ENCODE data around the gene IQCK. TPM values are rescaled to one million over a fixed set of nuclear protein-coding genes. Genes with fewer than 3 reads are reported as not detected.

The IQCK gene
- total and polyA plus RNA-seq, 2 donors (not counting 1 experiment from before 2014, with no cell fraction given) = 4.6 to 9.9 TPM

DNA sequence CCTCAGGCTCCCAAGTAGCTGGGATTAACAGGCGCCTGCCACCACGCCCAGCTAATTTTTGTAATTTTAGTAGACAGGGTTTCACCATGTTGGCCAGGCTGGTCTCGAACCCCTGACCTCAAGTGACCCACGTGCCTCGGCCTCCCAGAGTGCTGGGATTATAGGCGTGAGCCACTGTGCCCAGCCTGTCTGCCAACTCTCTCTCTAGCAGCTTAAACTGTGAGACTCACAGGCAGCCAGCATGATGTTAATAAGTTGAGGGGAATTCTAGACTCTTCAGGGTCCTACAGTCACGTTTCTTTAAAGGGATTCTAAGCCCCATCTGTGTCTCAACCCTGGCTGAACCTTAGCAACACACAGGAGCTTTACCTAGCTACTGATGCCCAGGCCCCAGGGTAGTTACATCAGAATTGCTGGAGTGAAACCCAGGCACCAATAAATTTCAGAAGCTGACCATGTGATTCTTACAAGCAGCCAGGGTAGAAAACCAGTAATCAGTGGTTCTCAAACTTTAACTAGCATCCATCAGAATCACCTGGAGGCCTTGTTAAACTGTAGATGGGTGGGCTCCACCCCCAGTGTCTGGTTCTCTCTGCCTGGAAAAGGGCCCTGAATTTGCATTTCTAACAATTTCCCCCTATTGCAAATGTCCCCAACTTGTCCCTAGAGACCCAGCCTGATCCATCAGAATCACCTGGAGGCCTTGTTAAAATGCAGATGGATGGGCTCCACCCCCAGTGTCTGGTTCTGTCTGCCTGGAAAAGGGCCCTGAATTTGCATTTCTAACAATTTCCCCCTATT, 135.9 kb downstream of the IQCK start:
- no peaks in the 10 kb centered on the region for H4K20me1 ChIP-seq (ENCODE audit: control insufficient read depth, extremely low read depth, insufficient read depth, low read length)
- H2AFZ ChIP-seq (ENCODE audit: low read length) = no peak overlapping the region
- no peak overlapping the region for H3K4me2 ChIP-seq (ENCODE audit: extremely low read depth, insufficient read depth, low read length)
- no peak for DNase-seq (ENCODE audit: low read depth in 2 of 2)
- H3K4me3 ChIP-seq (replicated peaks in 1 of 4; ENCODE audit: control extremely low read depth in 1 of 4, insufficient read depth in 1 of 4, low read depth in 3 of 4, low read length in 4 of 4) = no peak overlapping the region
- no peaks in the 10 kb centered on the region for H3K36me3 ChIP-seq (ENCODE audit: control insufficient read depth, insufficient read depth, low read length)
- H3K79me2 ChIP-seq (ENCODE audit: control insufficient read depth, insufficient read depth, low read length) = no peaks in the 10 kb centered on the region
- no peak for TF ChIP-seq EZH2 (IDR thresholded peaks at IDR 0.05; ENCODE audit: low read length, missing control alignments)
- TF ChIP-seq, protein P1, sequence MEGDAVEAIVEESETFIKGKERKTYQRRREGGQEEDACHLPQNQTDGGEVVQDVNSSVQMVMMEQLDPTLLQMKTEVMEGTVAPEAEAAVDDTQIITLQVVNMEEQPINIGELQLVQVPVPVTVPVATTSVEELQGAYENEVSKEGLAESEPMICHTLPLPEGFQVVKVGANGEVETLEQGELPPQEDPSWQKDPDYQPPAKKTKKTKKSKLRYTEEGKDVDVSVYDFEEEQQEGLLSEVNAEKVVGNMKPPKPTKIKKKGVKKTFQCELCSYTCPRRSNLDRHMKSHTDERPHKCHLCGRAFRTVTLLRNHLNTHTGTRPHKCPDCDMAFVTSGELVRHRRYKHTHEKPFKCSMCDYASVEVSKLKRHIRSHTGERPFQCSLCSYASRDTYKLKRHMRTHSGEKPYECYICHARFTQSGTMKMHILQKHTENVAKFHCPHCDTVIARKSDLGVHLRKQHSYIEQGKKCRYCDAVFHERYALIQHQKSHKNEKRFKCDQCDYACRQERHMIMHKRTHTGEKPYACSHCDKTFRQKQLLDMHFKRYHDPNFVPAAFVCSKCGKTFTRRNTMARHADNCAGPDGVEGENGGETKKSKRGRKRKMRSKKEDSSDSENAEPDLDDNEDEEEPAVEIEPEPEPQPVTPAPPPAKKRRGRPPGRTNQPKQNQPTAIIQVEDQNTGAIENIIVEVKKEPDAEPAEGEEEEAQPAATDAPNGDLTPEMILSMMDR (conservative IDR thresholded peaks at IDR 0.05 in 1 of 2, IDR thresholded peaks at IDR 0.05 in 1 of 2; ENCODE audit: low read depth in 1 of 2, low read length in 2 of 2) = no peak
- no peak overlapping the region for H3K9ac ChIP-seq (ENCODE audit: insufficient read depth, low read length)
- H3K9me3 ChIP-seq (ENCODE audit: control insufficient read depth, insufficient read depth, low read depth, low read length) = no peaks in the 10 kb centered on the region
- H3K27me3 ChIP-seq (ENCODE audit: control insufficient read depth, insufficient read depth, low read length) = no peaks in the 10 kb centered on the region
- H3K4me1 ChIP-seq (ENCODE audit: control insufficient read depth, extremely low read depth, insufficient read depth, low read length) = no peaks in the 10 kb centered on the region
- H3K27ac ChIP-seq (ENCODE audit: insufficient read depth, low read length) = no peak overlapping the region

DNA sequence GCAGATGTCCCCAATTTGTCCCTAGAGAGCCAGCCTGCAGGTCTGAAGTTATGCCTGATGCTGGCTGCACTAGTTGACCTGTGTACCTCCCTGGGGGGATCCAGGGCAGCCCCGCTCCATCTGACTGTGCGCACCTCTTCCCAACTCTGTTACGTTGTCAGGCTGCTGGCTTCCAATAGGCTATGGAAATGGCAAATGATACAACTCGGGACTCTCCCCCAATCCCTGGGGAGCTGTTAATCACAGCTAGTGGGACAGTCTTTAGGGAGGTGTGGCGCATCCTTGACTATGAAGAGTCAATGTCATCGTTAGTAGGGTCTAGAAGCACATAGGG, 136.4 kb downstream of the IQCK start:
- Histone ChIP-seq H3K4me2 (ENCODE audit: extremely low read depth, insufficient read depth, low read length) (no peak overlapping the region), H3K9me3 (ENCODE audit: control insufficient read depth, insufficient read depth, low read depth, low read length) (no peaks in the 10 kb centered on the region), H3K4me3 (replicated peaks in 1 of 4; ENCODE audit: control extremely low read depth in 1 of 4, insufficient read depth in 1 of 4, low read depth in 3 of 4, low read length in 4 of 4) (no peak overlapping the region), H3K4me1 (ENCODE audit: control insufficient read depth, extremely low read depth, insufficient read depth, low read length) (no peaks in the 10 kb centered on the region), H4K20me1 (ENCODE audit: control insufficient read depth, extremely low read depth, insufficient read depth, low read length) (no peaks in the 10 kb centered on the region), H2AFZ (ENCODE audit: low read length) (no peak overlapping the region), H3K79me2 (ENCODE audit: control insufficient read depth, insufficient read depth, low read length) (no peaks in the 10 kb centered on the region), H3K27ac (ENCODE audit: insufficient read depth, low read length) (no peak overlapping the region), H3K9ac (ENCODE audit: insufficient read depth, low read length) (no peak overlapping the region), H3K27me3 (ENCODE audit: control insufficient read depth, insufficient read depth, low read length) (no peaks in the 10 kb centered on the region), H3K36me3 (ENCODE audit: control insufficient read depth, insufficient read depth, low read length) (no peaks in the 10 kb centered on the region)
- DNase-seq (ENCODE audit: low read depth in 2 of 2) = no peak
- no peak for TF ChIP-seq EZH2 (IDR thresholded peaks at IDR 0.05; ENCODE audit: low read length, missing control alignments)
- TF ChIP-seq, protein P1 (conservative IDR thresholded peaks at IDR 0.05 in 1 of 2, IDR thresholded peaks at IDR 0.05 in 1 of 2; ENCODE audit: low read depth in 1 of 2, low read length in 2 of 2) = no peak

DNA sequence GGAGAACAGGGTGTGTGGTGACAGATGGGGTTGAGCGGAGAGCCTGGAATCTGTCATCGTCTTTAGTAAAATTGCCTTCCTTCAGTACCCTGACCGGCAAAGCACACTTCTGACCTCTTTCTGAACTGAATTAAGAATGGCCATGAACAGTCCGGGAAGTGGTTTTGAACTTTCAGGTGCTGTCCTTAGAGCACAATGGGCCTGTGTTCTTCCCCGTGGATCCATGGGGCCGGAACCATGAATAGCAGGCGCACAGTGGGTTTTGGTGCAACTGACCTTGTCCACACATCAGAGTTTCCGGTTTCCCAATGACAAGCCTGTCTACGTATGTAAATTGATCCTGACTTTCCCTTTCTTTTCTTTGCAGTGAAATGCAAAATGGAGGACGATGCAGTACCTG, 138.0 kb downstream of the IQCK start:
- H3K36me3 ChIP-seq (ENCODE audit: control insufficient read depth, insufficient read depth, low read length) = no peaks in the 10 kb centered on the region
- H3K27me3 ChIP-seq (ENCODE audit: control insufficient read depth, insufficient read depth, low read length) = no peaks in the 10 kb centered on the region
- no peaks in the 10 kb centered on the region for H3K79me2 ChIP-seq (ENCODE audit: control insufficient read depth, insufficient read depth, low read length)
- H3K27ac ChIP-seq (ENCODE audit: insufficient read depth, low read length) = no peak overlapping the region
- H3K4me2 ChIP-seq (ENCODE audit: extremely low read depth, insufficient read depth, low read length) = no peak overlapping the region
- no peak overlapping the region for H2AFZ ChIP-seq (ENCODE audit: low read length)
- no peaks in the 10 kb centered on the region for H3K4me1 ChIP-seq (ENCODE audit: control insufficient read depth, extremely low read depth, insufficient read depth, low read length)
- no peaks in the 10 kb centered on the region for H4K20me1 ChIP-seq (ENCODE audit: control insufficient read depth, extremely low read depth, insufficient read depth, low read length)
- no peak overlapping the region for H3K4me3 ChIP-seq (replicated peaks in 1 of 4; ENCODE audit: control extremely low read depth in 1 of 4, insufficient read depth in 1 of 4, low read depth in 3 of 4, low read length in 4 of 4)
- no peak for DNase-seq (ENCODE audit: low read depth in 2 of 2)
- TF ChIP-seq EZH2 (IDR thresholded peaks at IDR 0.05; ENCODE audit: low read length, missing control alignments) = no peak
- TF ChIP-seq, protein P1 (conservative IDR thresholded peaks at IDR 0.05 in 1 of 2, IDR thresholded peaks at IDR 0.05 in 1 of 2; ENCODE audit: low read depth in 1 of 2, low read length in 2 of 2) = no peak
- no peak overlapping the region for H3K9ac ChIP-seq (ENCODE audit: insufficient read depth, low read length)
- H3K9me3 ChIP-seq (ENCODE audit: control insufficient read depth, insufficient read depth, low read depth, low read length) = no peaks in the 10 kb centered on the region

All from fibroblast of lung (primary cell).